HepG2 (cell line): Measurements from ENCODE around the gene ABHD2.

ENCODE experiments used
- BRCA1 ChIP-seq: sonication (generic); formaldehyde crosslinking; IDR thresholded peaks from 2 replicates; pipeline ENCODE4 v1.4.0; 2020; ENCODE audit warnings: missing genetic modification reagents
- CBFB ChIP-seq: sonication (generic); formaldehyde crosslinking; IDR thresholded peaks from 2 replicates; pipeline ENCODE4 v1.4.0; 2020; ENCODE audit warnings: missing genetic modification reagents
- CHD4 ChIP-seq: fragments of 200-600 bp; sonication (generic); IDR thresholded peaks from 2 replicates; pipeline ENCODE4 v1.7.0; 2017; ENCODE audit warnings: mild to moderate bottlenecking, low read length, borderline replicate concordance
- CTCF ChIP-seq: sonication (generic); formaldehyde crosslinking; IDR thresholded peaks from 2 replicates; pipeline ENCODE4 v1.5.0; 2020; ENCODE audit warnings: mild to moderate bottlenecking, missing genetic modification reagents, moderate library complexity
- KMT2A ChIP-seq: sonication (generic); formaldehyde crosslinking; IDR thresholded peaks from 2 replicates; pipeline ENCODE4 v1.4.0; 2020; ENCODE audit warnings: missing genetic modification reagents
- ZNF160 ChIP-seq: sonication (generic); formaldehyde crosslinking; IDR thresholded peaks from 2 replicates; pipeline ENCODE4 v1.8.0; 2022; ENCODE audit warnings: mild to moderate bottlenecking, inconsistent platforms, missing genetic modification reagents
- ZNF724P ChIP-seq: sonication (generic); formaldehyde crosslinking; IDR thresholded peaks from 2 replicates; pipeline ENCODE4 v1.8.0; 2022; ENCODE audit warnings: missing genetic modification reagents, borderline replicate concordance

- TF ChIP-seq KMT2A (CRISPR knock-in tag), result no peak
- TF ChIP-seq BRCA1, result no peak
- TF ChIP-seq CTCF (CRISPR knock-in tag), result no peak
- TF ChIP-seq CBFB, result no peak
- TF ChIP-seq CHD4, result no peak
- TF ChIP-seq ZNF160 (CRISPR knock-in tag), result no peak
- no peak for TF ChIP-seq ZNF724P
Observed at GRCh38 chr15:89150287-89150686, 62.0 kb downstream of the ABHD2 start.
